Transverse colon (tissue), 3 donors: ENCODE data around the gene ABHD16A.

ENCODE experiments used
- EP300 ChIP-seq: sonication (generic); formaldehyde crosslinking; IDR thresholded peaks from one replicate; pipeline ENCODE4 v1.6.1; 2017; ENCODE audit warnings: antibody characterized with exemption, low read depth
- POLR2A ChIP-seq: fragments of 450-650 bp; IDR thresholded peaks from one replicate; pipeline ENCODE4 v1.6.1; 2016; ENCODE audit warnings: antibody characterized with exemption, mild to moderate bottlenecking, moderate library complexity
- TF ChIP-seq, protein P1 (sequence below), 5 experiments: fragments of 200-600 bp in 3 of 5; fragments of 450-650 bp in 2 of 5; sonication (generic) in 3 of 5; IDR thresholded peaks; 1 replicate in 2 of 5; 2 replicates in 3 of 5; pipeline ENCODE4 v1.5.1; 2016 to 2017; ENCODE audit warnings: antibody characterized with exemption in 5 of 5, inconsistent platforms in 3 of 5, mild to moderate bottlenecking in 2 of 5, moderate library complexity in 1 of 5

DNA sequence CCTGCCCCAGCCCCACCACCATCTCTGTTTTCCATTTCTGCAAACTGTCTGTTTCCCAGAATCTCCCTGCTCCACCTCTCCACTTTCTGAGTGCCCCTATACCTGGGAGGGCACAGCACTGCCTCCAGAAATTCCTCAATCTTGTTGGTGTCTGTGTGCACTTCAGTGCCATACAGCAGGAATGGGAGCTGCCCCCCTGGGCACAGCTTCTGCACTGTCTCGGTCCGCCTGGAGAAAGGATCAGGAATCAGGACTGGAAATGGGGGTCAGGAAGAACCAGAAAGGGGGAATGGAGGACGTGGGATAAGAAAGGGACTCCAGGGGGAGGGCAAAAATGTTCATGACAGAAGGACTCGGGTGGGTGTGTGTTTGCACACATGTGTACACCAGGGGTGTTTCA, 30.6 kb upstream of the ABHD16A start:
- TF ChIP-seq, protein P1, sequence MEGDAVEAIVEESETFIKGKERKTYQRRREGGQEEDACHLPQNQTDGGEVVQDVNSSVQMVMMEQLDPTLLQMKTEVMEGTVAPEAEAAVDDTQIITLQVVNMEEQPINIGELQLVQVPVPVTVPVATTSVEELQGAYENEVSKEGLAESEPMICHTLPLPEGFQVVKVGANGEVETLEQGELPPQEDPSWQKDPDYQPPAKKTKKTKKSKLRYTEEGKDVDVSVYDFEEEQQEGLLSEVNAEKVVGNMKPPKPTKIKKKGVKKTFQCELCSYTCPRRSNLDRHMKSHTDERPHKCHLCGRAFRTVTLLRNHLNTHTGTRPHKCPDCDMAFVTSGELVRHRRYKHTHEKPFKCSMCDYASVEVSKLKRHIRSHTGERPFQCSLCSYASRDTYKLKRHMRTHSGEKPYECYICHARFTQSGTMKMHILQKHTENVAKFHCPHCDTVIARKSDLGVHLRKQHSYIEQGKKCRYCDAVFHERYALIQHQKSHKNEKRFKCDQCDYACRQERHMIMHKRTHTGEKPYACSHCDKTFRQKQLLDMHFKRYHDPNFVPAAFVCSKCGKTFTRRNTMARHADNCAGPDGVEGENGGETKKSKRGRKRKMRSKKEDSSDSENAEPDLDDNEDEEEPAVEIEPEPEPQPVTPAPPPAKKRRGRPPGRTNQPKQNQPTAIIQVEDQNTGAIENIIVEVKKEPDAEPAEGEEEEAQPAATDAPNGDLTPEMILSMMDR (IDR thresholded peaks at IDR 0.05), result no peak
- TF ChIP-seq POLR2A (no peak), EP300 (no peak)
